Measurements from ENCODE around the gene HS3ST5.
"Not testable (repeated sequence)": the region's sequence is repeated elsewhere in the genome, so short reads cannot be mapped to it uniquely, and the experiment has no call there.

The HS3ST5 gene

DNA sequence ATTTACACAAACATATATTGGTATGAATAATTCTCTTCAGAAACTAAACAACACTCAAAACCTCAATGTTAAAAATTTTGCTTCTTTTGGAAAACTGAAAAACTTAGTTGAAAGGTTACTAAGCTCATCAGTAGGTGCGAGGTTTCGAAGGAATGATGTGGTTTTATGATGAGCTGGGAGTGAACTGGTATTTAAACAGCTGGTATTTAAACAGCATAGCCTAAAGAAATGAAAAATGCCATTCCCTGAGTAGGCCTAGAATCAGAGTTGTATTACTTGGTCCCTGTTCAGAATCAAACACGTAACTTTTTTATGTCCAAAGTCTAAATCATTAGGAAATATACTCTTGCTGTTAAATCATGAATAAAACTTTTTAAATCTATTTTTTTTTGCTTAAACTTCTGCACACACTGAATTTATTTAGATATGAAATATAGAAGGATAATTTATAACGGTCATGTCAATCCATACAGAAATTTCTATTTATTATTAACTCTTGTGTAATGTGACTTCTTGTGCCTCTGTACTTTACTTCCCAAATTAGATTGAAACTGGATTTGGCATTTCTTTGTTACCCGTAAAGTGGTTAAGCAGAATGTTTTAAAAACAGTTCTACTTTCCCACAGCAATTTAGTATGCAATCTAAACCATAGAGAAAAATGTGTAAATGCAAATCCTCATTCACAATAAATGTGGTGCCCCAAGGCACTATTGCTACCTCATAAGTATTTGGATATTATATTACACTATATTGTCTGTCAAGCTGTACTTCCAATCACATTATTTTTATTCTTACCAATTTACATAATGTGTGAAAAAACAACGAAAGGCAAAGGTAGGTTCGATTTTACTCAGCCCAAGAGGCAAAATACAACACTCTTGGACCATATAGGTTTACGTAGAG lies 124.1 kb downstream of the HS3ST5 start:
- H3K27ac ChIP-seq: no peak overlapping the region
- TF ChIP-seq, protein P1, sequence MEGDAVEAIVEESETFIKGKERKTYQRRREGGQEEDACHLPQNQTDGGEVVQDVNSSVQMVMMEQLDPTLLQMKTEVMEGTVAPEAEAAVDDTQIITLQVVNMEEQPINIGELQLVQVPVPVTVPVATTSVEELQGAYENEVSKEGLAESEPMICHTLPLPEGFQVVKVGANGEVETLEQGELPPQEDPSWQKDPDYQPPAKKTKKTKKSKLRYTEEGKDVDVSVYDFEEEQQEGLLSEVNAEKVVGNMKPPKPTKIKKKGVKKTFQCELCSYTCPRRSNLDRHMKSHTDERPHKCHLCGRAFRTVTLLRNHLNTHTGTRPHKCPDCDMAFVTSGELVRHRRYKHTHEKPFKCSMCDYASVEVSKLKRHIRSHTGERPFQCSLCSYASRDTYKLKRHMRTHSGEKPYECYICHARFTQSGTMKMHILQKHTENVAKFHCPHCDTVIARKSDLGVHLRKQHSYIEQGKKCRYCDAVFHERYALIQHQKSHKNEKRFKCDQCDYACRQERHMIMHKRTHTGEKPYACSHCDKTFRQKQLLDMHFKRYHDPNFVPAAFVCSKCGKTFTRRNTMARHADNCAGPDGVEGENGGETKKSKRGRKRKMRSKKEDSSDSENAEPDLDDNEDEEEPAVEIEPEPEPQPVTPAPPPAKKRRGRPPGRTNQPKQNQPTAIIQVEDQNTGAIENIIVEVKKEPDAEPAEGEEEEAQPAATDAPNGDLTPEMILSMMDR (IDR thresholded peaks at IDR 0.05): no peak
- TF ChIP-seq ZFX (IDR thresholded peaks at IDR 0.05; ENCODE audit: borderline replicate concordance): no peak

DNA sequence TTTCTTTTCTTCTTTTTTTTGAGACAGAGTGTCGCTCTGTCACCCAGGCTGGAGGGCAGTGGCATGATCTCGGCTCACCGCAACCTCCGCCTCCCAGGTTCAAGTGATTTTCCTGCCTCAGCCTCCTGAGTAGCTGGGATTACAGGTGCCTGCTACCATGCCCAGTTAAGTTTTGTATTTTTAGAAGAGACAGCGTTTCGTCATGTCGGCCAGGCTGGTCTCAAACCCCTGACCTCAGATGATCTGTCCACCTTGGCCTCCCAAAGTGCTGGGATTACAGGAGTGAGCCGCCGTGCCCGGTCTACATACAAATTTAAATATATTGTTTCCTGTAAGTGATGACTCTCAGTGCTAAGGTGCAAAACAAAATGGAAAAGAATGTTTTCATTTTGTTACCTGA lies 124.8 kb downstream of the HS3ST5 start:
- not testable (repeated sequence) for H3K27ac ChIP-seq

DNA sequence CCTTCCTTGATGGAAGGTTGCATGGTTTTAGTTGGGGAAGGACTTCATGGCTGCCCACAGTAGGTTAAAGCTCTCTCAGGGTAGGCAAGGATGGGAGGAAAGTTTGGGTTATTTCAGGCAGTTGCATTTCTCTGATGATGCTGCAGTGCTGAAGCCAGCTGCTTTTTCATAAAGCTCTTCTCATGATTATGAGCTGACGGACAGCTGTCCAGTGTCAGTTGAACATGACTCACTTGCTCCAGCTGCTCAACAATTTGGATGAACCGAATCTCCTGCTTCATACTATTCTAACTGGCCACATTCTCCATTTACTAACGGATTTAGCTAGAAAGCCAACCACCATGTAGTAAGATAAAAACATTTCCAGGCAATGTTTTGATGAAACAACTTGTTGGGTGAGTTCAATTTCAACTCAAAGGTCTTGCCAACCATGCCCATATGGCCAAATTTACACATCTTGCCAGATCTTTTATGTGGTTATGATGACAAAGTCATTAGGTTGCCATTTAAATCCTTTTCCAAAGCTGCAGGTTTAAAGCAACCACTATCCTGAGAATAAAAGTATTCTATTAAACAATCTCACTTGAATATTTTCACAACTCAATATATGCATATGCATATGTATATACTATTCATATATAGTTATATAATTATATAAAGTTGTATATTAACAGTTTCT lies 125.9 kb downstream of the HS3ST5 start:
- TF ChIP-seq, protein P1 (IDR thresholded peaks at IDR 0.05): no peak
- no peak for TF ChIP-seq ZFX (IDR thresholded peaks at IDR 0.05; ENCODE audit: borderline replicate concordance)

DNA sequence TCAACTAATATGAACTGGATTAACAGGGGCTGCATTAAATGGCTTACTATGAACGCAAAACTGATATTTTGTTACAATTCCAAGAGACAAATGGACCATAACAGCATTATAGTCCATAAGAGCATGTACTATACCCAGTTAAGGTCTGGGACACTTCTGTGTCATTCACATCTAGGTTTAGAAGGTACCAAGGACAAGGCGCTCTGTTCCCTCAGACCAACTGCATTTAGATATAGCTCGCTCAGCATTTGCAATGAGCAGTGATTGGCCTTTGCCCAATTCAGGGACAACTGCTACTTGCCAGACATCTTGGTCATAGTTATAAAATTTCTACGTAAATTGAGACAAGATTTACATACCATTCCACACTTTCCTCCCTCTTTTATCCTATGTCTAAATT lies 132.4 kb downstream of the HS3ST5 start:
- H3K27ac ChIP-seq: no peak overlapping the region
- TF ChIP-seq ZFX (IDR thresholded peaks at IDR 0.05; ENCODE audit: borderline replicate concordance): no peak
- TF ChIP-seq, protein P1 (IDR thresholded peaks at IDR 0.05): no peak

More for the DNA sequence above, 125.9 kb downstream of the HS3ST5 start:
- H3K27ac ChIP-seq: no peak overlapping the region

DNA sequence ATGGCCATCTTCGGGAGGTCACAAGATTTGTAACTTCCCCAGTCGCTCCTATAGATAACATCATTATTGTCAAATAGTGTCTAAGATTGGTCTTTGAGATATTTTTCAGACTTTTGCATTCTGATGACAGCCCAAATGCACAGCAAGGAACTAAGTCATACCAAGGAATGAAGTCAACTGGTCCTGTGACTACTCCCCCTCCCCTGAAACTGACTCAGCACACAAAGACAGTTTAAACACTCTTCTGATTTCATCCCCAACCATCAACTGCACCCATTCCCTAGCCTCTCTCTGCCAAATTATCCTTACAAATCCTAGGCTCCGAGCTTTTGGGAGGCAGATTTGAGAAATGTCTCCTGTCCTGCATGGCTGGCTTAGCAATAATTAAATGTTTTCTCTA lies 139.4 kb downstream of the HS3ST5 start:
- TF ChIP-seq, protein P1 (IDR thresholded peaks at IDR 0.05): no peak
- no peak for TF ChIP-seq ZFX (IDR thresholded peaks at IDR 0.05; ENCODE audit: borderline replicate concordance)
- H3K27ac ChIP-seq: no peak overlapping the region

DNA sequence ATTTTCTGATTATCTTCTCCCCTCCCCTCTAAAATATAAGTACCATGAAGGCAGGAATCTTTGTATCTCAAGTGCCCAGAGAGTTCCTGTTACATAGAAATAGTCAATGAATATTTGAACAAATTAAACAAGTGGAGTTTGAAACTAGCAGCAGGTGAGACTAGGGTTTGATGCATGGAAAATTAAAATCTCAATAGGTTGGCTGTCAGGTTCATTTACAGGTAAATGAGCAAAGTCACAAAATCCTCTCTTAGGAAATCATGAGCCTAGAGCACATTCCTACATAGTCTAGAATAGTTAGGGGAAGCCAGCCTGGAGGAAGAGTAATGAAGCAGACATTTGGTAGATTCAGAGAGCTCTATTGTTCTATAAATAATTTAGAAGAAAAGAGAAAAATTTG lies 140.4 kb downstream of the HS3ST5 start:
- H3K27ac ChIP-seq: no peak overlapping the region
- TF ChIP-seq, protein P1 (IDR thresholded peaks at IDR 0.05): no peak
- no peak for TF ChIP-seq ZFX (IDR thresholded peaks at IDR 0.05; ENCODE audit: borderline replicate concordance)

DNA sequence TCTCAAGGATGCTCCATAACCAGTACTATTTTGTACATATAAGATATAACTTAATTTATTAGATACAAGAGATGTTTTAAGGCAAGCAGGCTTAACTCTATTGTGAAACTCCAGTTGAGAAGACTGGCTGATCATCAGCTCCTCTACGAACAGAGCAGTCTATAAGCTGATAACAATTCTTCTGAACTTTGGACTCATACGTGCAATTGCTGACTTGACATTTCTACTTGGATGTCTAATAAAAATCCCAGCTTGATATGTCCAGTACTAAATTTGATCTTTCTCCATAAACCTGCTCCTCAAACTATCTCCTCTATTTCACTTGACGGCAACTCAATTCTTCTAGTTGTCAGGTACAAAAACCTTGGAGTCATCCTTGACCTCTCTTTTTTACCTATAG lies 141.9 kb downstream of the HS3ST5 start:
- no peak overlapping the region for H3K27ac ChIP-seq
- TF ChIP-seq, protein P1 (IDR thresholded peaks at IDR 0.05): no peak
- TF ChIP-seq ZFX (IDR thresholded peaks at IDR 0.05; ENCODE audit: borderline replicate concordance): no peak
